ENCODE data around the gene RAPGEF2. TPM values are rescaled to one million over a fixed set of nuclear protein-coding genes. Genes with fewer than 3 reads are reported as not detected.
"Not testable (repeated sequence)": the region's sequence is repeated elsewhere in the genome, so short reads cannot be mapped to it uniquely, and the experiment has no call there.

Gene RAPGEF2
- total RNA-seq, 1 donor from 2014 or later: 34.8 TPM

DNA sequence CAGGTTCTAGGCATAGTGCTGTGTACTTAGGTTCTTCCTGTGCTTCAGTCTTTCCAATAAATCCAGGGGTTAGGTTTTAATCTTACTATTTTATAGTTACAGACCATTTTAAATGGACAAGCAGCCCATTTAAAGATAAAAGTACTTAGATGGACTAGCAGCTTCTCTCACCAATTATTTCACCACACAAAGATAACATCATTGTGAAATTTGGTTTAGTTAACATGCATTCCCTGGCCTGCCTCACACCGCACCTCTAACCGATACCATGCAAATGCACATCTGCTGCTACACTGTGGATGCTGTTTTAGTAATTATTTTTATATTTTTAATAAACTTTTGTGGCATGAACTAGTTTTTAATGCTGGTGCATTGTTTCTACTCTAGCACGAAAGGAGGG, 252.6 kb downstream of the RAPGEF2 start:
- intact Hi-C loops (cut with micrococcal nuclease): no loop called here

DNA sequence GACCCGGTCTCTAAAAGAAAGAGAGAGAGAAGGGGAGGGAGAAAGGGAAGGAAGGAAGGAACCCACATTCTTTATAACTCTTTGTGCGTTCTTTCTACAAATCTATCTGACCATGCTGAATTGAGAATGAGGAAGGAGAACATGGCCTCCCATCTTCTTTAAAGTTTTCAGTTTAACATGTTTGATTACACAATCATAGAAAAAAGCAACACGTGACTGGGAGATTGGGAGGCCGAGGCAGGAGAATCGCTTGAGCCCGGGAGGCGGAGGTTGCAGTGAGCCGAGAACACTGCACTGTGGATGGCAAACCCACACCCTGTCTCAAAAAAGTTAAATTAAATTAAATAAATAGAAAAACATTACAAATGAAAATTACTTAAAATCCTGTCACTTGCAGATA, 254.5 kb downstream of the RAPGEF2 start:
- intact Hi-C loops (cut with micrococcal nuclease): no loop called here

DNA sequence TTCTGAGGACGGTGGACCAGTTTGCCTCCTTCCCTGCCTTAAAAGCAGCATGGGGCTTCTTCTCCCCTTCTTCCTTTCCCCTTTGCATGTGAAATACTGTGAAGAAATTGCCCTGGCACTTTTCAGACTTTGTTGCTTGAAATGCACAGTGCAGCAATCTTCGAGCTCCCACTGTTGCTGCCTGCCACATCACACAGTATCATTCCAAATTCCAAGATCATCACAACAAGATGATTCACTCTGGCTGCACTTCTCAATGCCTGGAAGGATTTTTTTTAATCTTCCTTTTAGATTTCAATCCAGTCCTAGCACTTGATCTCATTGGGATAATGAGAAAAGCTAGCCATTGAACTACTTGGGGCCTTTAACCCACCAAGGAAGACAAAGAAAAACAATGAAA, 255.3 kb downstream of the RAPGEF2 start:
- intact Hi-C loops (cut with micrococcal nuclease): no loop called here

DNA sequence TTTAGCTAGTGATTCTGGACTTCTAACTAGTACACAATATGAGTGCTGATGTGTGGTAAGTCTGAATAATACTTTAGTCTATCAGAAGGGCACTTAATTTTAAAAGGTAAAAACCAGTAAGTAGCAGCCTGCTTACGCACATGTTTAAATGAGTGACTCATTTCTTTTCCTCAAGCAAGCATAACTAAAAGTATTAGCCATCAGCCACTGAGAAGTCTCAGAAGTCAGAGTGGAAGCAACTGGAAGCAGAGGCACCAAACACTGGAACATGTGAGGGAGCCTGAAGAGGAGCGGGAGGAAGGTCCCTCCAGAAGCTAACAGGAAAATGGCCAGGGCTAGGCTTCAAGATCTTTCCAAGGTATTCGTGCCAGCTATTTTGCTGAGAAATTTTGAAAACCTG, 257.7 kb downstream of the RAPGEF2 start:
- intact Hi-C loops (cut with micrococcal nuclease): no loop called here

DNA sequence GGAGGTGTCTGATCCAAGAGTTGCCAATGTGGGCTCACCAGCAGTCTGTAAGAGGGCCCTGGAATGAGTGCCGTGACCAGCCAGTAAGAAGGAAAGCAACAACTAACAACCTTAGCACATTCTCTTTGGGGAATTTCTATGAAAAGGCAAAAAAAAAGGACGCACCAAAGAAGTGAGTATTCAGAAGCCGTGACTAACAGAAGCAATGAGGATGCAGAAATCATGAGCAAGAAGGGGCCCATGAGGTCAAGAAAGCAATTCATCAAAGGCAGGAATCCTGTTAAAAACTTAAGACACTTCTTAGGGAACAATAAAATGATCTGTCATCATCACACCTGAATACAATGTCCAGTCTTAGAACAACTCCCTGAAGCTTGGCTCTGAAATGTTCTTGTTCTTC, 260.5 kb downstream of the RAPGEF2 start:
- intact Hi-C loops (cut with micrococcal nuclease): no loop called here

DNA sequence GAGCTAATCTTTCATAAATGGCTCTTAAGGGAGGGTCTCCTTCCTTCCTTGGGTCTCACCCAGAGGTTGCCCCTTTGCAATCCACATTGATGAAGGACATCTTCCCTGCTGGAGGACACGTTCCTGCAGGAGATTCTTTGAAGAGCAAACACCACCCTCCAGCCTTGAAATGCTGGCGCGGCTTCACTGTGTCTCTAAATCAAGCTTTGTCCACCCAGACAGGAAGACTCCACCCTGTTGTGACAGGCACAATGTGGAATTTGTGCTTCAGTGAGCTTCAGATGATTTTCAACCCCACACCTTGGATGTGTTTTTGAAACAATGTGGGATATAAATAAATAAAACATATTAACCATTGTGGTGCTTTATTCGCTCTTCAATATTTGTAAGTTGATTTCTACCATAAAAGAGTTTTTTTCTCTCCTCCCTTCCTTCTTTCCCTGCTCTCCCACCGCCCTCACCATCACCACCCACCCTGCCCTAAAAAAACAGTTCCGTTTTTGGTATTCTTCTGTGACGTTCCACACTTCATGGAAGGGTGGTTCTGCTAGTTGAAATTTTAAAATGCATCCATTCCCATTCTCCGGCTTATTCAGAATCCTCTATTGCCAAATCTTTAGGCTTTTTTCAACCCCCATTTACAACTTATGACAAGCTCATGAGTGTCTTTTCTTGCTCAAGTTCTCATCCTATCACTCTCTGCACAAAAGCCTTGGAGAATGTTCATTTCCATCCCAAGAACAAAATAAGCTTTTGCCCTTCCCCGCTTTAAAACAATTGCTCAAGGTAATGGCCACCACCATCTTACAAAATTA, 264.3 kb downstream of the RAPGEF2 start:
- intact Hi-C loops (cut with micrococcal nuclease): no loop called here

DNA sequence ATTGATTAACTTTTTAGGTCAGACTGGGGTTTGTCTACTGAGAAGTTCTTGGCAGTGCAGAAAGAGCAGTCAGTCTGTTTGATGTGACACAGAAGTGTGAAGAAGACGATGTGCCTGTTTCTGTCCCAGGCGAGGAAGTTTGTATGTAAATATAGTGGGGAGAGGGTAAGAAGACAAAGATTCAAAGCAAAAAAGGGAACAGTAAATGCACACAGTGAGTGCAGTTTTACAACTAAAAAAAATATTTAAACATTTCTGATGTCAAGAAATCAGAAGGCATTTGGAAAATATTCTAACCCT, 264.9 kb downstream of the RAPGEF2 start:
- intact Hi-C loops (cut with micrococcal nuclease): no loop called here

DNA sequence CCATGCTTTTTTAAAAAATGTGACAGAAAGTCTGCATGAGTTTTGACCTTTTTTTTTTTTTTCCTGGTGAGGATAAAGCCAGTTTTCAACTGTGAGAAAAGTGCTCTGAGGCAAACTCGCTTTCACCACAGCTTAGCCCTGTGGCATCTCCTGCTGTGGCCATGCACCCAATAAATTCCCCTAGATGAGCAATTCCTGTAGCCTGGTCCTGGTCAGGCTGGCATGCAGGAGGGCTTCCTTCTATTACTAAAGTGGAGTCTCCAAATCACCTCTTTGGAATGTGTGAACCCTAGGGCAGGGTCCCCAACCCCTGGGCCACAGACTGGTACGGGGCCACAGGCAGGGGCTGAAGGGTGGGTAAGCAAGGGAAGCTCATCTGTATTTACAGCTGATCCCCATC, 265.4 kb downstream of the RAPGEF2 start:
- intact Hi-C loops (cut with micrococcal nuclease): no loop called here

DNA sequence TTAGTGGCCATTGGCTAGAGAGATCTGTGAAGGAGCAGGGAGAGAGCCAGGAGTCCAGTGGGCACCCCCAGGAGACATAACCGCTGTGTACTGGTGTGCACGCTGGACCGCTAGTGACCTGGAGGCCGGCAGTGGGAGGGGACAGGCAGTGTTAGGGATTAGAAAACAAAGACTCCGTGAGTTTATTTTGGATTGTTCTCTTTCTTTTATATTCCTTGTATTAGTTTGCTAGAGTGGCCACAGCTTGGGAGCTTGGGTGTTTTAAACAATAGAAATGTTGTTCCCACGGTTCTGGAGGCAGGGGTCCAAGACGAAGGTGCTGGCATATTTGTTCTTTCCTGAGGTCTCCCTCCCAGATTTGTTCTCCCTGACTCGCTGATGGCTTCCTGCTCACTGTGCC, 266.4 kb downstream of the RAPGEF2 start:
- intact Hi-C loops (cut with micrococcal nuclease): no loop called here

DNA sequence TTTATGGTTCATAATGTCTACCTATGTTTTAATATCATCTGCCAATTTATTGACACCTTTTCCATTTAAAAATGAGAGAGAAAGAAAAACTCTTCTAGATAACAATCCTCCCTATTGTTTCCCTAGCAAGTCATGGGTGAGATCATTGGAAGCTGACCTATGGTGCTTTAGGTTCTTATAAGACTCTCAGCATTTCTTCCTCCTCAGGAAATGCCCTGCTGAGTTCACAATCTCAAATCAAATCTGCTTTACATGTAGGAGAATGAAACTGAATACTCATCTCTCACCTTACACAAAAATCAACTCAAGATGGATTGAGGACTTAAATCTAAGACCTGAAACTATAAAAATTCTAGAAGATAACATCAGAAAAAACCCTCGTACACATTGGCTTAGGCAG, 267.4 kb downstream of the RAPGEF2 start:
- intact Hi-C loops (cut with micrococcal nuclease): no loop called here

DNA sequence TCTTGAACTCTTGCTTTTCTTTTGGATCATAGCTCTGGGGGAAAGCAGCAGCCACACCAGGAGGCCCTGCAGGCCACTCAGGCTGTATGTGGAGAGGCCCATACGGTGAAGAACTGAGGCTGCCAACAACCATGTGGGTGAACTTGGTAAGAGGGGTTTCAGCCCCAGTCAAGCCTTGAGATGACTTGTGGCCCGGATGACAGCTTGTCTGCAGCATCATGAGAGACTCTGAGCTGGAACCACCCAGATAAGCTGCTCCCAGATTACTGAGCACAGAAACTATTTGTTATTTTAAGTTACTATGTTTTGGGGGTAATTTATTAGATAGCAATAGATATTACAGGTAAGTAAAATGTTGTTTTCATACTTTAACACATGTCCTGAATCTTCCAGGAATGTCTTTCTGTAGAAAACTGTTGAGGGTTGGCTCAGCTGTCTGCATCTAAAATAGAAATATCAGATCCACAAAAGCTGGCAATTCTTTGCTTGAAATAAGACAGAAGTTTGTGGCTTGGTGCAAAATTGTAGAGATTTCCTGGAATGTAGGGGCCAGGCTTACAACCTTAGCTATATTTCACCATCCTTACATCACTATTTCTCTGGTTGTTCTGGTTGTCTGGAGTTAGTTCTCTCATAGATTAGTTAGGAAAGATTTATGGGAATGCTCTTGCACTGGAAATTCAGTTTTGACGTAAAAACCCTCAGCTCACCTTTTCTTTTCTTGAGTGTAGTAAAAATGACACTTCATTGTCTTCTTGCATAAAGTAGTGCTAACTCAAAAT, 272.1 kb downstream of the RAPGEF2 start:
- intact Hi-C loops (cut with micrococcal nuclease): no loop called here

DNA sequence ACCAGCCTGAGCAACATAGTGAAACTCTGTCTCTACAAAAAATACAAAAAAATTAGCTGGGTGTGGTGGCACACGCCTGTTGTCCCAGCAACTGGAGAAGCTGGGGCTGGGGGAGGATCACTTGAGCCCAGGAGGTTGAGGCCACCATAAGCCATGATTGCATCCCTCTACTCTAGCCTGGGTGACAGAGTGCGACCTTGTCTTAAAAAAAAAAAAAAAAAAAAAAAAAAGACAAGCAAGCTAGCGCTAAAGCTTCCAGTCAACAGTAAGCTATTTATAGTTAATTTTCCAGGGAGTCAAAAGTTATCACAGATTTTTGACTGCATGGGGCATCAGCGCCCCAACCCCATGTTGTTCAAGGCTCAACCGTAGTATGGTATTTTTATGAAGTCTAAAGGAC, 273.4 kb downstream of the RAPGEF2 start:
- intact Hi-C loops (cut with micrococcal nuclease): no loop called here

DNA sequence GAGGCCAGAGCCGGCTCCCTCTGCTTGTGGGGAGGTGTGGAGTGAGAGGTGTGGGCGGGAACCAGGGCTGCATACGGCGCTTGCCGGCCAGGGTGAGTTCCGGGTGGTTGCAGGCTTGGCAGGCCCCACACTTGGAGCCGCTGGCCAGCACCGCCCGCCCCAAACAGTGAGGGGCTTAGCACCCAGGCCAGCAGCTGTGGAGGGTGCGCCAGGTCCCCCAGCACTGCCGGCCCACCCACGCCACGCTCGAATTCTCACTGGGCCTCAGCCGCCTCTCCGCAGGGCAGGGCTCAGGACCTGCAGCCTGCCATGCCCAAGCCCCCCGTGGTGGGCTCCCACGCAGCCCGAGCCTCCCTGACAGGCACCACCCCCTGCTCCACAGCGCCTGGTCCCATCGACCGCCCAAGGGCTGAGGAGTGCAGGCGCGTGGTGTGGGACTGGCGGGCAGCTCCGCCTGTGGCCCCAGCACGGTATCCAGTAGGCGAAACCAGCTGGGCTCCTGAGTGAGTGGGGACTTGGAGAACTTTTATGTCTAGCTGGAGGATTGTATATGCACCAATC, 275.3 kb downstream of the RAPGEF2 start:
- intact Hi-C loops (cut with micrococcal nuclease): no loop called here

DNA sequence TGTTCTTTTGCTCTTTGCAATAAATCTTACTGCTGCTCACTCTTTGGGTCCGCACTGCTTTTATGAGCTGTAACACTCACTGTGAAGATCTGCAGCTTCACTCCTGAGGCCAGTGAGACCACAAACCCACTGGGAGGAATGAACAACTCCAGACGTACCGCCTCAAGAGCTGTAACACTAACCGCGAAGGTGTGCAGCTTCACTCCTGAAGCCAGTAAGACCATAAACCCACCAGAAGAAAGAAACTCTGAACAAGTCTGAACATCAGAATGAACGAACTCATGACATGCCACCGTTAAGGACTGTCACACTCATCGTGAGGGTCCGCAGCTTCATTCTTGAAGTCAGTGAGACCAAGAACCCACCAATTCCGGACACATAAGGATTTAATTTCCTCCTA, 276.2 kb downstream of the RAPGEF2 start:
- intact Hi-C loops (cut with micrococcal nuclease): not testable (repeated sequence)

DNA sequence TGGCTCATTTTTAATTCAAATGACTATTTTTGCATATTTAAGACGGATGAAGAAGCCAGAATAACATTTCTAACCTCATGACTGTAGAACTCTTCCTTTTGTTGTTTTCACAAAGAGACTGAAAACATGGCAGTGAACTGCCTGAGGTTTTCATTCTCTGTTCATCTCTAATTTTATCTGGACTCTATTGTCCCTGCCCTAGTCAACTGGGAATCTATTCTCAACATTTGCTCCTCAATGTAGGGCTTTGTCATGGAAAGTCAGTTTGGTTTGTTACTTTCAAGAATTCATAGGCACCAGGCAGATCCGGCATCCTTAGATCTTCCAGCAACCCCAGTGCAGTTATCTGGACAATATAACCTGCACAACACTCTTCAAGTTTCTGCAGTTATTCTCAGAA, 277.0 kb downstream of the RAPGEF2 start:
- intact Hi-C loops (cut with micrococcal nuclease): no loop called here

DNA sequence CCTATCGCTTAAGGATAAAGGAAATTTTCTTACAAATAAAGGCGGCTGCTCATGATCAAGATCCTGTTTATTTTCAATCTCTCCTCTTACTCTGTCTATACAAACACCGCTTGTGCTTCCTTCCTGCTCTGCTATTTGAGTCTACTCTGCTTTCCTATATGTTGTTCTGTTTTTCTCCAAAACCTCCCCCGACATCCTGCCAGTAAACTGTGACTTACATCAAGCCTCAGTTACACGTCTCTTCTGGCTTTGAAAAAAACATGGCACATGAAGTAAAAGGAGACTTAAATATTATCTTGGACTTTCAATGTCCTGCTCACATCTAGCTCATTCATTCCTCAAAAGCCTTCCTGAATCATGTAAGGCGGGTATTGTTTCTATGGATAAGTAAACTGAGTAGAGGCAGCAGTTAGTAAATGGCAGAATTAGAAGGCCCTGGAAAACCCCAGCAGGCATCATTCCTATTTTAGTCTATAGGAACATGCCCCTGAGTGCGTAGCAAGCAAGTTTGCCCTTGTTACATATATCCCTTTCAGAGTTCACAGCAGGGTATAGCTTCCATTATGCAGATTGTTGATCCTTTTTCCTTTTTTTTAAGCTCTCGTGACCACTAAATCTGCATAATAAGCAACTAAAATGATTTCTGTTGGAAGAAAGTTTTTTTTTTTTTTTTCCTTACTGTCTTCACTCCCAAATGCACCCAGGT, 280.1 kb downstream of the RAPGEF2 start:
- intact Hi-C loops (cut with micrococcal nuclease): no loop called here

DNA sequence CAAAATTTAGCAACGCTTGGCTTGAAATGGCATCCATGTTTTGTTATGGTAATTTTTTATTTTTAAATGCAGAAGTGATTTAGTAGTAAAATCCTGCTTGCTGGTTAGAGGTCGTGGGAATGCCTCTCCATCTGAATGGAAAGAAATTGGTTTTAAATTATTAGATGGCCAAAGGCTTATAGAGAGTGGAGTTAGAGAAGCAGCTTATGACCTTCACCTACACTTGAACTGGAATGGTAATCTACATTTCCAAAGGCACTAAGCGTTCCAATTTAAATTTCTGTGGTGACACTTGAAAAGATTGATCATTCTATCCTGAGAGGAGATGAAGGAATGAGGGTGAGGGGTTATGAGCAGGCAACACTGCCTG, 280.7 kb downstream of the RAPGEF2 start:
- intact Hi-C loops (cut with micrococcal nuclease): no loop called here

DNA sequence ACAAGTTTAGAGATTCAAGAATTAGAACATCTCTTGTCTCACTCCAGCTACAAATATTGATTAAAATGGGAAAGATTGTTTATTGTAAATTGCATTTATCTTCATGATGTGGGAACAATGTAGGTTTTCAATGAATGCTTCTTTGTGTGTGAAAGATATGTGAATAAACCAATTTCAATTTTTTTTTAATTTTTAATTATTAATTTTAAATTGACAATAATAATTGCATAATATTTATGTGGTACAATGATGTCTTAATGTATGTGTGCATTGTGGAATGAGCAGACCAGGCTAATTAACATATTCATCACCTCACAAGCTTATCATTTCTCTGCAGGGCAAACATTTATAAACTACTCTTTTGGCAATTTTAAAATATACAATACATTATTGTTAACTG, 281.1 kb downstream of the RAPGEF2 start:
- intact Hi-C loops (cut with micrococcal nuclease): no loop called here

DNA sequence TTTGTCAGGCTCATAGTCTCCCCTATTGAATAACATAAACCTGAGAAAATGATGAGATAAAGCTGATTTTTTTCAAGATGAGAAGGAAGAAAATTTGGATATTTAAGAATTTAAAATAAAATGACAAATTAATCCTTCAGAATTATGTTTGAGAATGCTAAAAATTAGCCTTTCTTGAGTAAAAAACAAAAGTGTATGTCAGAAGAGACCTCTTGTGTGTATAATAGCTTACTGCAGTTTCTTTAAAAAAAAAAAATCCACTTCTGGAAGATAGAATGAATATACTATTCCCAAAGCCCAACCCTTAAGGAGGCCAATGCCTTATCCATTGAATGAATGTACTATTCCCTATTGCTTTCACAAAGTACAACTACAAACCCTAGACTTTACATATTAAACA, 281.8 kb downstream of the RAPGEF2 start:
- intact Hi-C loops (cut with micrococcal nuclease): no loop called here

DNA sequence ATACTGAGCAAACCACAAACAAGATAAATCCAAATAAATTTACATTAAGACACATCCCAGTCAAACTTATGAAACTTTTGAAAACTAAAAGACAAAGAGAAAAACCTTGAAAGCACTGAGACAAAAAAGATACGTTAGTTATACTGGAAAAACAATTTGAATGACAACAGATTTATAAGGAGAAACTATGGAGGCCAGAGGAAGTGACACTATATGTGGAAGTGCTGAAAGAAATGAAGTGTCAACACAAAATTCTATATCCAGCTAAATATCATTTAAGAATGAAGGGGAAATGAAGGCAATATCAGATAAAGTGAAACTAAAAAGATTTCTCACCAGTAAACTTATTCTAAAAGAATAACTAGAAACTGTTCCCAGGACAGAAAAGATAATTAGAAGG, 283.7 kb downstream of the RAPGEF2 start:
- intact Hi-C loops (cut with micrococcal nuclease): no loop called here

DNA sequence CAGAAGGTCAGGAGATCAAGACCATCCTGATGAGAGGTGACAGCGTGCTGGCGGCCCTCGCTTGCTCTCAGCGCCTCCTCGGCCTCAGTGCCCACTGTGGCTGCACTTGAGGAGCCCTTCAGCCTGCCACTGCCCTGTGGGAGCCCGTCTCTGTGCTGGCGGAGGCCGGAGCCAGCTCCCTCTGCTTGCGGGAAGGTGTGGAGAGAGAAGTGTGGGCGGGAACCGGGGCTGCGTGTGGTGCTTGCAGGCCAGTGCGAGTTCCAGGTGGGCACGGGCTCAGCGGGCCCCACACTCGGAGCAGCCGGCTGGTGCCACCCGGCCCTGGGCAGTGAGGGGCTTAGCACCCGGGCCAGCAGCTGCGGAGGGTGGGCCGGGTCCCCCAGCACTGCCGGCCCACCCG, 286.9 kb downstream of the RAPGEF2 start:
- intact Hi-C loops (cut with micrococcal nuclease): no loop called here

DNA sequence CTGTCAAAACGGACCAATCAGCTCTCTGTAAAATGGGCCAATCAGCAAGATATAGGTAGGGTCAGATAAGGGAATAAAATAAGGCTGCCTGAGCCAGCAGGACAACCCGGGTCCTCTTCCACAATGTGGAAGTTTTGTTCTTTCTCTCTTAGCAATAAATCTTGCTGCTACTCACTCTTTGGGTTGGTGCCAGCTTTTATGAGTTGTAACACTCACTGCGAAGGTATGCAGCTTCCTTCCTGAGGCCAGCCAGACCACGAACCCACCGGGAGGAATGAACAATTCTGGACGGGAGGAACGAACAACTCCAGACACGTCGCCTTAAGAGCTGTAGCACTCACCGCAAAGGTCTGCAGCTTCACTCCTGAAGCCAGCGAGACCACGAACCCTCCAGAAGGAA, 287.8 kb downstream of the RAPGEF2 start:
- intact Hi-C loops (cut with micrococcal nuclease): no loop called here

All from T-helper 1 cell treated with Interleukin-12 subunit alpha and Interleukin-12 subunit beta and Interleukin-4 antibody, amounts not matched to agents 30 ng/mL and 1 ng/mL, for 36 hours (primary cell).